Fibroblast of gingiva (primary cell): ENCODE results near the gene GALNT2.
A peak's percentile ranks its signal among the peaks of the same experiment; 100 is the strongest.

Experiments used
- DNase-seq: peaks from one replicate; pipeline ENCODE4 v3.0.0-alpha.2; 2011; ENCODE audit warnings: low read depth

Gene GALNT2

DNA sequence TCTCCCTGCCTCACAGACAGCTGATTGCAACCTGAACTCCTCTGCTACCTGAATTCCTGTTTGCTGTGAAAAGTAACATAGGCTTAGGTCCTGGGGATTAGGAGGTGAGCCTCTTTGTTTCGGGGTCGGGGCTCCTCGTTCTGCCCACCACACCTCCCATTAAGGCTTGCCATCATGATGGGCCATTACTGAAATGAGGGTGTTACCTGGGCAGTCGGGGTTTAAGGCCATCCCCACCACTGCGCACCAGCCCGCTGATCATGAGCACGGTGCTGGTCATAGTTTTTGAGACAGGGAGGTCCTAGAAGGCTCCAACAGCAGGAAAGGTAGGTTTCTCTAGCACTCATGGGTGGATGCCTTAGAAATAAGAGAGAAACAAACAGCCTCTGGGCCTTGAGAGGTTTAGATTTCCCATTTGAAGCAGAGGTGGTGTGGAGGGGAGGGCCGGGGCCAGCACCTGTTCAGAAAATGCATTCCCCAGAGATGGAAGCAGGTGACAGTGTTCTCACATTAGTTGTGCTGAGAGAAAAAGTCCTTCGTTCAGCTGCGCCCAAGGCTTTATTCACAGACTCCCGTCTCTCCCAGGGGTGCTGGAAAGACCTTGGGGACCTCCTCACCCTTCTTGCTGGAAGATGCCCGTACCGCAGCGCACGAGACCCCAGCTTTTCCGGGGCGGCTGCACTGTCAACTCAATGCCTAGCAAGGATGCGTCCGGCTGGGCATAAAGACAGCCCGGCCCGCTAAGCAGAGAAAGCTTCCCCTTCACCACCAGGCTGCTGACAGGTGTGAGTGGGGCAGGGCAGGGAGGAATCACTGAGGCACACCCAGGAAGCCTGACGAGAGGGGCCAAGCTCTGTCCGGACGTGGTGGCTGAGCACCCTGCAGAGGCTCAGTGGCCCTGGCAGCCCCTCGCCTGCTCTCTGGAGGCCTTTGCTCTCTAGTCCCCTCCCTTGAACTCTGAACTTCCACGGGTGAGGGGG, 233.6 kb downstream of the GALNT2 start:
- DNase-seq: no peak

DNA sequence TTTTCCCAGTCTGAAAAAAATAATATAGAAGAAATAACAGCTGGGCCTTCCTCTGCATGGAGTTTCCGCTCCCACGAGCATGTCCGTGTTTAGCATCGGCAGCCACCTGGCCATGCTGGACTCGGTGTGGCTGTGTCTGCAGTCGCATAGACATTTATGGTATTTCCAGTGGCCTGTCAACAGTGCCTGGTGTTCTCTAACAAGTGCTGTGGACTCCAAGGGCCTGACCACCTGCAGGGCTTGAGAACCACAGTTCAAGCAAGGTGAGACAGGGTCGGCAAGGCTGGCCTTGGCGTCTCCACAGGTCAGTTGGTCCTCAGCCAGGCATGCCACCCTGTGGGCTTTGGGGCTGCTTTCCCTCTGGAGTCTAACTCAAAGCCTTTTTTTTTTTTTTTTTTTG, 234.3 kb downstream of the GALNT2 start:
- no peak for DNase-seq

DNA sequence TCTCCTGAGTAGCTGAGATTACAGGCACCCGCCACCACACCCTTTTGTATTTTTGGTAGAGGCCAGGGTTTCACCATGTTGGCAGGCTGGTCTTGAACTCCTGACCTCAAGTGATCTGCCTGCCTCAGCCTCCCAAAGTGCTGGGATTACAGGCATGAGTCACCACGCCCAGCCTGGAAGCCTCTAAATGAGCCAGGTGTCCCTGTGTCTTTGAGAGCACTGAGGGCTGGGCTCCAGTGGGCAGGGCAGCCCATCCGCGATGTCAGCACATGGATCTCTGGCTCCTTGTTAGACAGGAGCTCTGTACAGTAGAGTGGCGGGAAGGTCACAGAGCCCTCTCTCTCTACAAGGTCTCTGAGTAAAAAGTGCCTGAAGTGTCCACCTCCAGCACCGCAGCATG, 234.8 kb downstream of the GALNT2 start:
- no peak for DNase-seq

DNA sequence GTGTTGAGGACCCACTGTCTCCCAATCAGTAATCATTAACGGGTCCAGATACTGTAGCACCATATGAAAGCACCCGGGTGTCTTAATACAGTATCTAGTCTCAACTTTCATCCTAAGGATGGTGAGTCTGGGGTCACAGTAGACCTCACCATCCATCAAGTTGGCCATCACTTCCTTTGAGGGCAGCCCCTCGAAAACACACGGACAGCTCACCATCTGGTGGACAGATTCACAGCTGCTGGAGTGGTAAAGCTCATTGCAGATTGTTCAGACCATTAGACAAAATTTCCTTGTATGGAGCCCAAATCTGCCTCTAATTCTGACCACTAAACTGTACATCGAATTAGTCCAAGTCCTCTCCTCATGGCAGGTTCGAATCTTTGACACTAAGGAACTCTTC, 236.0 kb downstream of the GALNT2 start:
- no peak for DNase-seq

DNA sequence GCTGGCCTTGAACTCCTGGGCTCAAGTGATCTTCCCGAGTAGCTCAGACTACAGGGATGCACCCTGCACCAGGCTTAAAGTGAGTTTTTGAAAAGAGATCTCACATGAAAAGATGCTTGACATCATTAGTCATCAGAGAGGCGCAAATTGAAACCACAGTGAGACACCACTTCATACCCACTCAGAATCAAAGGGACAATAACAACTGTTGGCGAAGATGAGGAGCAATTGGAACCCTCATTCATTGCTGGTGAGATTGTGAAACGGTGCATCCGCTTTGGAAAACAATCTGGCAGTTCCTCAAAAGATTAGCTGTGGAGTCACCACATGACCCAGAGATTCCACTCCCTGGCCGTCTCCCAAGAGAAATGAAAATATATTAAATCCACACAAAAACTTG, 236.8 kb downstream of the GALNT2 start:
- DNase-seq: peak; percentile 30

DNA sequence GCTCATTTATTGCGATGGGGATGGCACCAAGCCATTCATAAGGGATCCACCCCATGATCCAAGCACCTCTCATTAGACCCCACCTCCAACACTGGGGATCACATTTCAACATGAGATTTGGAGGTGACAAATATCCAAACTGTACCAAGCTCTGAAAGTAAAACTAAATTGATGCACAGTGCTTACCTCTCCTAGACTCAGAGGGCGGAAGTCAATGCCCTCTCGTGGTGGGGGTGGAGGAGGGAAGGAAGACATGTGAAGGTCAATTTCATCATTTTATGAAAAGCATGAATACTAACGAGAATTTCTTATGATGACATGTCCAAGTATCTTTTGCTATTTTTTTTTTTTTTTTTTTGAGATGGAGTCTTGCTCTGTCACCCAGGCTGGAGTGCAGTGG, 239.1 kb downstream of the GALNT2 start:
- DNase-seq: no peak

DNA sequence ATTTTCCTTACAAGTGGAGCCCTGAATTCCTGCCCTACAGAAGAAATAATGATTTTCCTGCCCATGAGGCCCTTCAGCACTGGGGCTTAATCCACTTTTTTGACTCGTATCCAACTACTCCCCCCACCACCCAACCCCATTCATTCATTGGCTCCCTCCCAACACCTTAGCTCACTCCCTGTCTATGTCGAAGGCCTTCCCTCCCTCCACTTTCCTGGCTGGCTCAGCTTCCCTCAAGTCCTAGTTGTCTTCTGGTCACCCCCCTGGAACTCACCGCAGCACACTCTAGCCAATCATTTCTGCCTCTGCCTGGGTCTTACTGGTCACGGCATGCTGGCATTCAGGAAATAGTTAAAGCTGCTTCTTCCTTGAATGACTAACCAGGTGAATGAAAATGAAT, 240.2 kb downstream of the GALNT2 start:
- DNase-seq: no peak

DNA sequence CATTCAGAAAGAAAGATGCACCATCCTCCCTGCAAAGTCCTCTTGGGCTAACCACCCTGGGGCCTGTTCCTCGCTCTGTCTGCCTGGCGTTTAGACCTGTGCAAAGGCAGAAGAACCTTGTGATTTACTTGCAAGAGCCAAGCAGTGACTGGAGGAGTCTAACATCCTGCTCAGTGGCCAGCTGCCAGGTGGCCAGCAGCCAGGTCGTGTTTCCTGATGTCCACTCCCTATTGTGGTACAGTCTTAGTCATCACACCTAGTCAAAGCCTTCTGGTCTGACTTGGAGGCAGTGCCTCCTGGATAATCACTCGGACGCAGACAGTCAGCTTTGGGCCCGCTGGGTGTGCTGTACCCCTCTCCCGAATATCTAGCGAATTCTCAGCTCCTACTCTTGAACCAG, 241.0 kb downstream of the GALNT2 start:
- DNase-seq: peak; percentile 19

DNA sequence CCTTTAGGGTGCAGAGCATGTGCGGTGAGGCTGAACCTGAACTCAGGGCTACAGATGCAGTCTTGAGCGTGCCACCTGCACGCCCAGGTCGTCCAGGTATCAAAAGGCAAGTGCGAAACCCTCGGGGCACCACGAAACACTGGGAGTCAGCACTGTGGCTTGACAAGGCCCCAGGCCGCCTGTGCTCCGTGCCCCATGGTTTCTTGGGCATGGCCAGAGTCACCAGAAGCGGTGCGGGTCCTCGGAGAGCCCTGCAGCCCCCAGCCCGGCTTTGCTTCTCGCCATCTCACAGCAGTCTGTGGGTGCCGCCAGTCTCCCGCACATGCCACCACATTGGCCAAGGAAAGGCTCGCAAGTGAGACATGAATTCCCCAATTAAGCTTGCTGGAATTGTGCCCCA, 241.8 kb downstream of the GALNT2 start:
- DNase-seq: no peak

DNA sequence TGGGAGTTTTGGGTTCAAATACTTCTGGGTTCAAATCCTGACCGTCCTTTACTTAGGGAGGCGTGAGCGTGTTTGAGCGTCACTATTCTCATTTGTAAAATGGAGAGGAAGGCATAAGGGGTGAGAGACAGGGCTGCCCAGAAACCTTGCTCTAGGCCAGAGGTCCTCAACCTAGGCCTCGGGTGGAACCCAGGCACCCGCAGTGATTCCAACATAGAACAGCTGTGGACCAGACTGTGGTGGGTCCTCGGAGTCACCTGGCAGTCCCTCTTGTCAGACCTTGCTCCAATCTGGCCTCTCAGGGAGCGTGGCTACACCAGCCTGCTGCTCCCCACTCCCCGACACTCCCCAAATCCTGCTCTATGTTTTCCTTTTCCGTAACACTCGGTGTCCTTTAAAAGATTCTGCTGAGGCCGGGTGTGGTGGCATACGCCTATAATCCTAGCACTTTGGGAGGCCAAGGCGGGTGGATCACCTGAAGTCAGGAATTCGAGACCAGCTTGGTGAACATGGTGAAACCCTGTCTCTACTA, 242.7 kb downstream of the GALNT2 start:
- no peak for DNase-seq

DNA sequence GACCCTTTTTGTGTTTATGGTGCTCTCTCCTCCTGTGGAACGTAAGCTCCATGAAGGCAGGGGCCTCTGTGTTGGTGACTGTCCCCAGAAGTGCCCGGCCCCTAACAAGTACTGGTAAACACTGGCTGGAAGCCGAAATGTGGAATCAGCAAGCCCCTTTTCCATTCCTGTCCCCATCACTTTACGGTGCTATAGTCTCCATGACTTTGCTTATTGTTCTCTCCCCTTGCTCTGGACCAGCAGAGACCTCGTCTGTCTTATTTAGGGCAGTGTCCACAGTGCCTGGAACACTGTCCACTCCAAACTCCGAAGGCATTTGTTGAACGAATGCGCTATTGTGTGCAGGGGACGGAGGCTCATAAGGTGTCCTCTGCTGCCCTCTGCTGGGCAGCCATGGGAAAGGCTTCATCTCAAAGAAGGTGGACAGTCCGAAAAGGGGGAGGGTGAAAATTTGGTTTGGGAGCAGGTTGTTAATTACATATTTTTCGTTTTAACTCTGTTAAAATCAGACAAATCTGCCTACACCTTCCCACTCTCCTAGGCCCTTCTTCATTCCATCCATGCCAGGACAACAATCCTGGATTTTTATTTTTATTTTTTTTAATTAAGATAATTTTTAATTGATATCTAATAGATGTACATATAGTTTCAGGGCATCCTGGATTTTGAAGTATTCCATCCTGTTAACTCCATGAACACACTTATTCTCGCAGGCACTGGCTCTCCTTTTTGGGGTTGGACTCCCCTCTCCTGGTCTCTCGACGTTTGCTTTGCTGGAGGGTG, 243.5 kb downstream of the GALNT2 start:
- DNase-seq: peak; percentile 55

DNA sequence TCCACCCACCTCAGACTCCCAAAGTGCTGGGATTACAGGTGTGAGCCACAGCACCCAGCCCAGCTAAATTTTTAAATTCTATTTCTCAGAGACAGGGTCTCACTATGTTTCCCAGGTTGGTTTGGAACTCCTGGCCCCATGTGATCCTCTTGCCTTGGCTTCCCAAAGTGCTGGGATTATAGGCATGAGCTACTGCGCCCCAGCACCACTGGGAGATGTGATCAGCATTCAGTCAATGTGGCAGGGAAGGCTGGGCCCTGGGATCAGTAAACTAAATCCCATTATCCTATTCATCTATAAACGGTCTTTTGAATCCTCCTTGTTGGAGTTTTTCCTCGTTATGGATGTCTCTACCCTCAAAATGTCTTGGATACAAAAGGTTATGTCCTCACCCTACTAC, 245.6 kb downstream of the GALNT2 start:
- no peak for DNase-seq

DNA sequence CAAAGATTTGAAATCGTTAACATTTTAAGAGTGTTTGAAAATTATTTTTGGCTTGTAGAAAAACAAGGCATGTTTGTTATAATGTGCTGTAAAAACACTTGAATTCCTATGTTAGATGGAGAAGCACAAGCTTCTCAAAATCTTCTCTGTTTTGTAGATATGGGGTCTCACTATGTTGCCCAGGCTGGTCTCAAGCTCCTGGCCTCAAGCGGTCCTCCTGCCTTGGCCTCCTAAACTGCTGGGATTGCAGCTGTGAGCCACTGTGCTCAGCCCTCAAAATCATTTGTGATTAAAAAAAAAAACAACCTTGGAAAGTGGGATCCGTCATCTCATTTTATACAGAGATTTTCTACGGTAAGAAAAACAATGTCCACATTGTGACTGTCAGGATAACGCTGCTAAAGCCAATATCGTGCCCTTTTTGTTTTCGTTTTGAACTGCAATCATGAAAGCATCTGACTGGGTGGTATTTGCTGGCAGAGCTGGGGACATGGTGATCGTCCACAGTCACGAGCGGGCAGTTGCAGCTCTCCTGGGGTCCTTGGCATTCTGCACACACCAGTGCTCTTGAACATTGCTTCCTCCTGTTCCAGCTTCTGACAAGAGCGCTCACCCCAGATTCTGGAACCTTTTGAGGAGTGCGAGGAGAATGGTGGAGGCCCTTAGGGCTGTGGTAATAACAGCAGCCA, 246.6 kb downstream of the GALNT2 start:
- DNase-seq: no peak

DNA sequence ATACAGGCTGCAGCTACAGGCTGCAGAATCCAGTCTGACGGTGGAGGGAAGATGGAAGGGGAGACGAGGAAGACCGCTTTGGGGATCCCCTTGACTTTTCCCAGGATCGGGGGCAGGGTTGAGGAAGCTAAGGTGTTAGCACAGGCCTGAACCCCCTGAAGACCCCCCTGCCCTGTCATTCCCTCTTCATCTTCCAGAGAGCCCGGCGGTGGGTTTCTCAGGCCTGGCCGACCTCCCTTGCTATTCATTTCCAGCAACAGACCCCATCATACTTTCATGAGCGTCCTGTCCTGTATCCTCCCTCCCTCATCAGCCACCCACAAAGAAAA, 247.1 kb downstream of the GALNT2 start:
- no peak for DNase-seq

DNA sequence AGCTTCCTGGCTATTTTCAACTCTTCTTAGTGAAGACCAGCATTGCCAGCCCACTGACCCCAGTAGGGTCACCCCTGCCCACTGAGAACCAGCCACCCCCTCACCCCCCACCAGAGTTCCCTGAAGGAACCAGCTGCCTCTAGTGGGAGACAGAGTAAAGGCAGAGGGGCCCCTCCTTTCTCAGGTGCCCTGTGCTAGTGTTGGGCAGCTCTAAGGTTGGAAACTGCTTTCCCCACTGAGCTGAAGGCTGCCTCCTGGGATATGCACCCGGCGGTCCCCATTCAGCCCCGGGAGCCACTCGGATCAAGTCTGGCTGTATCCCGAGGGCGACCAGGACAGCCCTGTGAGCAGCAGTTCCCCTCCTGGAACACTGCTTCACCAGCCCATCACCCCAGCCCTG, 248.1 kb downstream of the GALNT2 start:
- DNase-seq: no peak

DNA sequence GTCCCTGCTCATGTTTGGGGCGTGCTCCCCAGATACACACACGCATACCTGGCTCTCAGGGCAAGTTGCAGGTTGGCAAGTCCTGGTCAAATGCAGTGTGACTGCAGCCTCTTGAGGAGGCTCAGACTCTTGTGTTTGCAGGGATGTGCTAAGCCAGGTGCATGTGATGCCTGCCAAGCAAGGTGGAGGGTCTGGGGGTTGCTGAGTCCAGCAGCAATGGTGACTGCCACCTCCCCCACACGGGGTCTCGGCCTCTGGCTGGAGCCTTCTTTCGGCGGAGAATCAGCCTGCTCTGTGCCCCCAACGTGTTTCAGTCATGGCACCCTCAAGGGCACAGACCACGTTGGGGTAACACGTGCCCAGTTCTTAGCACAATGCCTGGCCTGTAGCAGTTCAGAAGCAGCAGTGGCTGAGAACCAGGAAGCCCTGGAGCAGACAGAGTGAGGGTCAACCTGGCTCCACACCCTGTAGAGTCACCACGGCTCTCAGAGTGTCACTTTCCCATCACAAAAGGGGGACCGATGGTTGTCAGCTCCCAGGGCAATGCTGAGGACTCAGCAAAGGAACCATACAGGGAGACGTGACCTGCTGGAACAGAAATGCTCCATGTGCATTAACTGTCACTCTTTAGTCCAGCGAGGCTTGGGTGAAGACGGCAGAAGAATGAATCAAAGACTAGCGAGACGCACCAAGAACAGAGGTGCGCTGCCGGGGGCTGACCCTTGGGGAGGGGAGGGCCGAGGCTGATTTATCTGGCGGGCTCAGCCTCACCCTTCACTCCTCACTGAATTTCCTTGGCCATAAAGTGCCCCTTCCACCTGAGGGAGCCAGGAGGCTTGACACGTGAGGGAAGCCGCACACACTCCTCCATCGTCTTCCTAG, 250.1 kb downstream of the GALNT2 start:
- DNase-seq: no peak

DNA sequence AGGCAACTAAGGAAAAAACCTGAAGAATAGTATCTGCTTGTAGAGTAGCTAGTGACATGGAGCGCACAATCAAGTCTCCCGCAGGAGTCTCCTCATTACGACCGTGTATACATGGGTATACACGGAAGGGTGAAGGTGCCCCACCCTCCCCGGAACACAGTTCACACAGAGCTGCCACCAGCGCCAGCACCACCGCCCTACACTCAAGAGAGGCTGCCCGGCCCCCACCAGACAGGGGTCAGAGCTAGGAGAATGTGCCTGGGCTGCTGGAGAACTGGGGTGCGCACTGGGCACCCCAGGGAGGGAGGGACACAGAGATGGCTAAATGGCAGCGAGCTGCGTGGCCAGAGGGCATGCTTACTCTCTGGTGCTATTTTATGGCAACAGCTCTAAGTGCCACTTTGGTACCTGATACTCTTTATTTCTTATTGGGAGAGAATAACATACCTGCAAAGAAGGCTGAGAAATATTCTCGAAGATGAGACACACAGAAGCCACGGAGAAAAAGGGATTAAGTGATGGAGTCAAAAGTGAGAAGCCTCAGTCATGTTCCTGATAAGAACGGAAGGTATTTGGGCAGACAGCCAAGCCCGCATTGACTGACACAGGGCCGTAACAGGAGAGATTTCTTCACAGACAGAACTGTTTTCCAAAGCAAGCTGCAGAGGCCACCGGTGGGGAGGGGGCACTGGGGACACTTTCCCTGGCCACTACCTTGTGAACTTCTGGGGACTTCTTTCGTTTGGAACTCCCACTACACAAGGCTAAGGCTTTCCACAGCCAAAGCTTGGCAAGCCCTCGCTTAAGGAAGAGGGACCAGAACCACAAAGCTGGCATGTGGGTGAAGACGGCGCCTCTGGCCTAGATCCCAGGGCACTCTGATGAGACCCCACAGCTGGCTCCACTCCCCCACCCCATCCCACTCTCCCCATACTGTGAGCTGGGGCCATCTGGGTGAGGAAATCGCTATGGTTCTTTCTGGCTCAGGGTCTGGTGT, 251.1 kb downstream of the GALNT2 start:
- DNase-seq: no peak

DNA sequence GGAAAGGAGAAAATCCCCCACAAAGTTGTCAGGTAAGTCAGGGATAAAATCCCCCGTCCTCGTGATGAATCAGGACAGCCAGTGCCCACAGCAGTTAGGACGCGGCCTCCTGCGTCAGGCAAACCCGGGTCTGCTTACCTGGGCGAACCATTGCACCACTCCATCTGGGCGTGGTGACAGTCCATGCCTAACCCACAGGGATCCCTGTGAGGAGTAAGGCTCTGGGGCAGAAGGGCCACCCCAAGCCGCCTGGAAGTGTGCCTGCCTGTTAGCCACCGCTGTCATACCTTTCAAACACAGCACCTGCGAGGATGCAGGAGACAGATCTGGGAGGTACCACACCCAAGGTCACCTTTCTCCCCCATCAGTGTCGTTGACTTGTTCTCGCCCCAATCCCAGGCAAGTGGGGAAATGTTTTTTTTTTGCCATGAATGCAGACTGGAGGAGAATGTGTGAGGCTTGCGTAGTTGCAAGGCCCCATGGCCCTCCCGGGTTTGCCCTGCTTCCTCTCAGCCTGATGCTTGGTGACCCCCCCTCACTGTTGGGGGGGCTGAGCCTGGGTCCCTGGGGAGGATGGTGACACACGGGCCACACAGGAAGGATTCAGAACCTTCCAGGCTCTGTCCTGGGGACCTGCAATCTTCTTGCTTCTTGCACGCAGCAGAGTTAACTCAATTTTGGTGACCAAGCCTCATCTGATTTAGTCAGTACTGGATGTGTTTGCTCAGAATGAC, 252.1 kb downstream of the GALNT2 start:
- no peak for DNase-seq

DNA sequence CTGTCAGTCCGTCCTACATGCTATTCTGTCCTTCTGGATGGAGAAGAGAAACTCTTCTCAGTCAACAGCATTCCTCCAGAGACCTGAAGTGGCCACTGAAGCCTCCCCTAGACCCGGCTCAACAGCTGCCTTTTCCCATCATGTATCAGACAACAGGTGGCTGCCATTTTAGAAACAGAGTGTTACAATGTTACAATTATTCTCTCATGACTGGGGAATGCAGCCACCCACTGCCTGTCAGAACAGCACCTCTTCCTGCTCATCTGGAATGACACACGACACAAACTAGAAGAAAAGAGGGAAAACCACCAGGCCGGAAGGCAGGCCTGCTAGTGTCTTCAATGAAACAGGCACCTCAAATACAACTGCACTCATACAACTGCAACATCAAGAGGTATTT, 253.8 kb downstream of the GALNT2 start:
- DNase-seq: no peak

DNA sequence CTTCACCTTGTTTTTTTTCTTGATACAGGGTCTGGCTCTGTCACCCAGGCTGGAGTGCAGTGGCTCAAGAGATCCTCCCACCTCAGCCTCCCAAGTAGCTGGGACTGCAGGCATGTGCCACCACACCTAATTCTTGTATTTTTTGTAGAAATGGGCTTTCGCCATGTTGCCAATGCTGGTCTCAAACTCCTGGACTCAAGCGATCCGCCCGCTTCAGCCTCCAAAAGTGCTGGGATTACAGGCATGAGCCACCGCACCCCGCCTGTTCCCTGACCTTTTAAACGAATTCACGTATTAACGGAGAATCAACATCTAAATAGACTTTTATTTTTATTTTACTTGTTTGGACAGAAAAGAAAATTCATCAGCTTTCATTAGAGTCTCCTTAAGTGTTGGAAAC, 254.3 kb downstream of the GALNT2 start:
- no peak for DNase-seq
